Body of pancreas (tissue), 4 donors: Measurements from ENCODE around the gene PRDM16.

Source experiments
- POLR2A ChIP-seq, 3 donors: fragments of 450-650 bp; IDR thresholded peaks; one replicate each; pipeline ENCODE4 v1.6.1; 2016; ENCODE audit warnings: antibody characterized with exemption in 3 of 3, mild to moderate bottlenecking in 2 of 3
- TF ChIP-seq, protein P1 (sequence below), 7 experiments: fragments of 450-650 bp in 4 of 7; fragments of 200-600 bp in 3 of 7; sonication (generic) in 3 of 7; IDR thresholded peaks; one replicate each; pipeline ENCODE4 v1.5.1; 2016 to 2019; ENCODE audit warnings: antibody characterized with exemption in 7 of 7

DNA sequence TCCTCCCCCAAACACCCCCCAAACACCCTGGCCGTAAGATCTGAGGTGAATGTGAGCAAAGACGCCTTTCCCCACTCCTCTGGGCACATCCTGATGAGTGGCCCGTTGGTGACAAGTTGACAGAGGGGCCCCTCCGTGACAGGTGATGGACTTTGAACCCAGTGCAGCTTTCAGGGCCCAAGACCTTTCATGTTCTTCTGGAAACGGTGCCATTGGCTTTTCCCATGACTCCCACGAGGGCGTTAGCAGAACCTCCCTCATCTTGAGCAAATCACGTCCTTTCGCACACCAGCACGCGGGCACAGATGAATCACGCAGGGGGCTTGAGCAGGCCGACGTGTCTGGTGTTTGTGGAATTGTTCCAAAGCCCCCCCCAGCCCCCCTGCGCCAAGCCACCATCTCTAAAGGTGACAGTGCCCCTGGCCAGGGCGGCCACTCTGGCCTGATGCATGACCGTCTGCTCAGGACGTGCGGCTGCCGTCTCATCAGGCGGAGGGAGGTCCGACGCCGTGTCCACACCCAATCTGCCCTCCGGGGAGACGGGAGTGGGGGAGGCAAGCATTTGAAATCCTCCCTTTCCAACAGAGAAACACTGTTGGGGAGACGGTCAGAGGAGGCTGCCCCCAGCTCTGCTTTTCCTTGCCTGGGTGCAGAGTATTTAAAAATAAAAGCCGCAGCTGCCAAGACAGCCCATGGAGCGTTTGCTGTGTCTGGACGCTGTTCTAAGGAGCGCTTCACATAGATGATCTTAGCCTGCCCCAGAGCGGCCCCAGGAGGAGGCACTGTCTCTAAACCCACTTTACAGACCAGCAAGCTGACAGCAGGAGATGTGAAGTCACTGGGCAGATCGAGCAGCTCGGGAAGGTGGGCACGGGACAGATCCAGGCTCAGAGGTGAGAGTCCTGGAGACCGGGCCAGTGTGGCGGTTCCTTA lies 287.2 kb downstream of the PRDM16 start:
- TF ChIP-seq, protein P1, sequence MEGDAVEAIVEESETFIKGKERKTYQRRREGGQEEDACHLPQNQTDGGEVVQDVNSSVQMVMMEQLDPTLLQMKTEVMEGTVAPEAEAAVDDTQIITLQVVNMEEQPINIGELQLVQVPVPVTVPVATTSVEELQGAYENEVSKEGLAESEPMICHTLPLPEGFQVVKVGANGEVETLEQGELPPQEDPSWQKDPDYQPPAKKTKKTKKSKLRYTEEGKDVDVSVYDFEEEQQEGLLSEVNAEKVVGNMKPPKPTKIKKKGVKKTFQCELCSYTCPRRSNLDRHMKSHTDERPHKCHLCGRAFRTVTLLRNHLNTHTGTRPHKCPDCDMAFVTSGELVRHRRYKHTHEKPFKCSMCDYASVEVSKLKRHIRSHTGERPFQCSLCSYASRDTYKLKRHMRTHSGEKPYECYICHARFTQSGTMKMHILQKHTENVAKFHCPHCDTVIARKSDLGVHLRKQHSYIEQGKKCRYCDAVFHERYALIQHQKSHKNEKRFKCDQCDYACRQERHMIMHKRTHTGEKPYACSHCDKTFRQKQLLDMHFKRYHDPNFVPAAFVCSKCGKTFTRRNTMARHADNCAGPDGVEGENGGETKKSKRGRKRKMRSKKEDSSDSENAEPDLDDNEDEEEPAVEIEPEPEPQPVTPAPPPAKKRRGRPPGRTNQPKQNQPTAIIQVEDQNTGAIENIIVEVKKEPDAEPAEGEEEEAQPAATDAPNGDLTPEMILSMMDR (IDR thresholded peaks at IDR 0.05) = no peak
- TF ChIP-seq POLR2A (IDR thresholded peaks at IDR 0.05) = no peak
